ENCODE data around the gene ABCG4.
A peak's percentile ranks its signal among the peaks of the same experiment; 100 is the strongest.
"Not testable (repeated sequence)": the region's sequence is repeated elsewhere in the genome, so short reads cannot be mapped to it uniquely, and the experiment has no call there.

The ABCG4 gene

GRCh38 chr11:119187123-119187892 lies 38.5 kb downstream of the ABCG4 start:
- DNase-seq: no peak

GRCh38 chr11:119188067-119188466 lies 39.2 kb downstream of the ABCG4 start:
- no peak for DNase-seq

- no peak for DNase-seq
Observed at GRCh38 chr11:119188887-119189286, 40.0 kb downstream of the ABCG4 start.

GRCh38 chr11:119189393-119189792 lies 40.5 kb downstream of the ABCG4 start:
- DNase-seq: no peak

- DNase-seq: no peak
Observed at GRCh38 chr11:119190531-119190930, 41.7 kb downstream of the ABCG4 start.

- not testable (repeated sequence) for DNase-seq
Observed at GRCh38 chr11:119191265-119191664, 42.4 kb downstream of the ABCG4 start.

GRCh38 chr11:119192111-119192510 lies 43.3 kb downstream of the ABCG4 start:
- DNase-seq: no peak

- no peak for DNase-seq
Observed at GRCh38 chr11:119193001-119193400, 44.1 kb downstream of the ABCG4 start.

- DNase-seq: no peak
Observed at GRCh38 chr11:119193626-119194025, 44.8 kb downstream of the ABCG4 start.

- DNase-seq: no peak
Observed at GRCh38 chr11:119194811-119195440, 46.1 kb downstream of the ABCG4 start.

GRCh38 chr11:119195680-119196079 lies 46.8 kb downstream of the ABCG4 start:
- no peak for DNase-seq

- peak; percentile 30 for DNase-seq
Observed at GRCh38 chr11:119196833-119197483, 48.1 kb downstream of the ABCG4 start.

- no peak for DNase-seq
Observed at GRCh38 chr11:119198925-119199324, 50.1 kb downstream of the ABCG4 start.

- DNase-seq: not testable (repeated sequence)
Observed at GRCh38 chr11:119201236-119201635, 52.4 kb downstream of the ABCG4 start.

- DNase-seq: no peak
Observed at GRCh38 chr11:119202554-119202953, 53.7 kb downstream of the ABCG4 start.

- DNase-seq: no peak
Observed at GRCh38 chr11:119204066-119204465, 55.2 kb downstream of the ABCG4 start.

- no peak for DNase-seq
Observed at GRCh38 chr11:119205080-119205479, 56.2 kb downstream of the ABCG4 start.

- peak; percentile 50 for DNase-seq
Observed at GRCh38 chr11:119205574-119206510, 57.0 kb downstream of the ABCG4 start, which contains the start of gene CBL. CBL (plus strand) TSS chr11:119206339; CDS start chr11:119206418, 79 bp downstream.

- DNase-seq: no peak
Observed at GRCh38 chr11:119206511-119207414, 57.9 kb downstream of the ABCG4 start.

- DNase-seq: no peak
Observed at GRCh38 chr11:119207415-119207960, 58.6 kb downstream of the ABCG4 start.

- DNase-seq: no peak
Observed at GRCh38 chr11:119209186-119209585, 60.3 kb downstream of the ABCG4 start.
